ENCODE results near the gene AKAP6. TPM values are rescaled to one million over a fixed set of nuclear protein-coding genes. Genes with fewer than 3 reads are reported as not detected.

AKAP6 gene
- total and polyA plus RNA-seq, 9 donors = 25.4 to 87.1 (median 59.6) TPM

DNA sequence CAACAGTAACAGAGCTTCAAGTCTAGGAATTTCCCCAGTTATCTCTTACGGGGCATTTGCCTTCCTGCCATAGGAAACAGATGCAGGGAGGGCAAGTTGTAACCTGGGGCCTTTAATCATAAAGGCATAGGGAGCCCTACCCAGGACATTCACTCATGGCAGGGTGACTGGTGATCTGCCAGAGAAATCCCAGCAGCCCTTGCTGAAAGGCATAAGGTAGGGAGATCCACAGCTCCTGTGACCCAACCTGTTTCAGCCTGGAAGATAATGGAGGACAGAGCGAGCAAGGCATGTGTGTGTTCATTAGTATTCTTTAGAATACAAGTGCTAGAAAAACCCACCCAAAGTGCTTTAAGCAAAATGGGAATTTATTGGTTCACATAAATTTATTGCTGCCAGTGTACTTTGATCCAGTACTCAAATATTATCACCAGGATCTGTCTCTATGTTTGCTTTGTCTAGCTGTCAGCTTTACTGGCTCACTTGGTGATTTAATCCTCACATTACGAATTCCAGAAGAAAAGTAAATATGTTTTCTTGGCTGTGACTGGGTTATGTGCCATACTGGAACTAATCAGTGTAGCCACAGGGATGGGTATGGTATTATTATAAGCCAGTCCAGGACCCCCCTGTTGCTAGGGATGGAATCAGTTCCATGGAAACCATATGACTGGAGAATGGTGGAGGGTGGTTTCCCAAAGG lies 21.1 kb upstream of the AKAP6 start:
- H3K9me3 ChIP-seq (replicated peaks; ENCODE audit: control insufficient read depth, low read depth, low read length) = no peaks in the 10 kb centered on the region
- DNase-seq = no peak
- peaks cover 3% of the 10 kb centered on the region for H3K4me1 ChIP-seq (ENCODE audit: control insufficient read depth, insufficient read depth, low read length)
- no peaks in the 10 kb centered on the region for H3K36me3 ChIP-seq (ENCODE audit: control insufficient read depth, insufficient read depth, low read length)
- no peak overlapping the region for H3K4me3 ChIP-seq (ENCODE audit: low read length)
- H3K27ac ChIP-seq (ENCODE audit: low read length) = no peak overlapping the region
- WGBS (ENCODE audit: insufficient coverage) = no CpG with 5 or more reads among the region's 3 CpGs
- no peaks in the 10 kb centered on the region for H3K27me3 ChIP-seq (ENCODE audit: control insufficient read depth, insufficient read depth, low read length)

DNA sequence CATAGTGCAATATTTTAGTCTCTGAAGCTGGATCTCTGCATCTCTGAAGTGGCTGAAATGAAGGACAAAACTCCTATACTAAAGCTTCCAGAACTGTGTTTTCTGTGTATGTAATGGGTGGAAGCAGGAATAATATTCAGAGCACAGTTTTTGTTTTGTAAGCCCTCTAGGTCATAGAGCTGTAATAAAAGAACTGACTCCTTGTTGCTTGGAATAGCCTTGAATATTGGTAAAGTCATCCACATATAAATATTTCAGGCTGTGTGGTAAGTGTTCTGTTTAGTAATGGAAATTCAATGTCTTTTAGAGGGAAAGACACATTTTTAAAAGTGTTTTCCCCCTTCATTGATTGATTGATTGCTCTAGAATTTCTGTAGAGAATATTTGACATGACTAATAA lies 18.2 kb upstream of the AKAP6 start:
- no peak for DNase-seq
- Histone ChIP-seq H3K27me3 (ENCODE audit: control insufficient read depth, insufficient read depth, low read length) (no peaks in the 10 kb centered on the region), H3K4me3 (ENCODE audit: low read length) (no peak overlapping the region), H3K27ac (ENCODE audit: low read length) (no peak overlapping the region), H3K36me3 (ENCODE audit: control insufficient read depth, insufficient read depth, low read length) (no peaks in the 10 kb centered on the region), H3K4me1 (ENCODE audit: control insufficient read depth, insufficient read depth, low read length) (peaks cover 3% of the 10 kb centered on the region), H3K9me3 (replicated peaks; ENCODE audit: control insufficient read depth, low read depth, low read length) (no peaks in the 10 kb centered on the region)

DNA sequence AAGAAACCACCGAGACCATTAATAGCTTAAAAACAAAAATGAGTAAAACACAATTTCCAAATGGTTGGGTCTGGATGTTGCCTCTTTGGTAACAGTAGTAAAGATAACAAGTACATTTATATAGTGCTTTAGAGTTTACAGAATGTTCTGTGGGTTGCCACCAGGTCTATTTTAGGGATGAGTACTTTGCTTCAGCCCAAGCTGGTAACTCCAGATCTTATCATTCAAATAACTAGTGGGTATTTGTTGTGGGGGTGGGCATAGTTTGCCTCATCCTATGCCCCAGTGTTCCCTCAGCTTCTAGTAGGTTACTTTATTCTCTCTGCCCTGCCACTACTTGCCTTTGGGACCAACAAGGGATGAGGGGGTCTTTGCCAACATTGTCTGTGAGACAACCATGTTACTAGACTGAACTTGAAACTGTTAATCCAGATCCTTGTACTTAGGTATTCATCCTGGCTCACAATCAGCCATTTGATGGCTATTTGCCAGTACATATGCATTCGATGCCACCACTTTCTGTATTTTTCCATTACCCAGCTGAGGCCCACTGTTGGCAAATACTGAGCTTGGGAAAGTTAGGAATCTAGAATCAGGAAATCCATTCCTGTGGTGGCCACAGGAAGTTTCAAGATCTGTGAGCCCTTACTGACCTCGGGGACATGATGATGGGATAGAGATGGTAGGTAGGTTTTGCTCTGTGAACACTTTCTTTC lies 17.6 kb upstream of the AKAP6 start:
- peak; percentile 7 for DNase-seq
- 100% methylated on average over 1 of the region's 3 CpGs for WGBS (ENCODE audit: insufficient coverage)
- Histone ChIP-seq H3K4me1 (ENCODE audit: control insufficient read depth, insufficient read depth, low read length) (peaks cover 3% of the 10 kb centered on the region), H3K27ac (ENCODE audit: low read length) (no peak overlapping the region), H3K4me3 (ENCODE audit: low read length) (no peak overlapping the region), H3K36me3 (ENCODE audit: control insufficient read depth, insufficient read depth, low read length) (no peaks in the 10 kb centered on the region), H3K27me3 (ENCODE audit: control insufficient read depth, insufficient read depth, low read length) (no peaks in the 10 kb centered on the region), H3K9me3 (replicated peaks; ENCODE audit: control insufficient read depth, low read depth, low read length) (no peaks in the 10 kb centered on the region)

DNA sequence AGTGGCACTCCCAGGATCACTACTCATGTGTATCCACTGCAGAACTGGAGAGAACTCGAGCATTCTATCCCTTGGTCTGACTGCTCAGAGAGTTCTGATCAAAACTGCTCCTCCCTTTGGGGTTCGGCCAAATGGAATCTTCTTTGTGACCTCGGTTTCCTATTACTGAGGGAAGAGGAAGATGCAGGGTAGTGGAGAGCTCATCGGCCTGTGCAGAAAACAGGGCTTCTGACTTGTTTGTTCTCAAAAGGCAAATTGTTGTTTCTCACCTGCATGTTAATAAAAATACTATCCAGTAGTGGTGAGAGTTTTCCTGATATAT lies 17.1 kb upstream of the AKAP6 start:
- peak; percentile 19 for DNase-seq
- H3K9me3 ChIP-seq (replicated peaks; ENCODE audit: control insufficient read depth, low read depth, low read length) = no peaks in the 10 kb centered on the region
- no peak overlapping the region for H3K4me3 ChIP-seq (ENCODE audit: low read length)
- WGBS (ENCODE audit: insufficient coverage) = 70% methylated on average over 2 of the region's 4 CpGs
- peaks cover 3% of the 10 kb centered on the region for H3K4me1 ChIP-seq (ENCODE audit: control insufficient read depth, insufficient read depth, low read length)
- no peak overlapping the region for H3K27ac ChIP-seq (ENCODE audit: low read length)
- no peaks in the 10 kb centered on the region for H3K36me3 ChIP-seq (ENCODE audit: control insufficient read depth, insufficient read depth, low read length)
- no peaks in the 10 kb centered on the region for H3K27me3 ChIP-seq (ENCODE audit: control insufficient read depth, insufficient read depth, low read length)

DNA sequence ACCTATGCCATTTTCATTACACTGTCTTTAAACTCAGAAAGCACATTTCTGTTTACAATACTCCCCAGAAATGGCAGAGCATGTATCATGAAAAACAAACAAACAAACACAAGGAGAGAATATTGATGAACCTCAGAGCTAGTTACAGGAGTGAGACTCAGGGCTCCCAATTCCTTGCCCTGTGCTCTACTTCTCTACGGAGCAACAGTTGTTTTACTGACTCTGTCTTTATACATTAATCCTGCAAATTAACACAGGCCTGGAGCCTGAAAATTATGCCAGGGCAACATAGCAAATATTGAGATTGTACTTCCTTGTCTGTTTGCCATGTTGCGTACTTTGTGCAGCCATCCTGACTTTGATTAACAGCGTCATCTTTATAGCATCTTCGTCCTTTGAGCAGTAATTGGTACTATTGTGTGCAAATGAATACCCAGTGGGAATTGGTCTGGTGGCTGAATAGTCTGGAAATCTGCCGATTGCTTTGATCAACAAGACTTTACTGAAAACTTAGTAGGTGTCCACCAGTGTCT lies 15.2 kb upstream of the AKAP6 start:
- DNase-seq = no peak
- H3K9me3 ChIP-seq (replicated peaks; ENCODE audit: control insufficient read depth, low read depth, low read length) = no peaks in the 10 kb centered on the region
- 89% methylated on average over 3 of the region's 5 CpGs for whole genome bisulfite sequencing (ENCODE audit: insufficient coverage)

DNA sequence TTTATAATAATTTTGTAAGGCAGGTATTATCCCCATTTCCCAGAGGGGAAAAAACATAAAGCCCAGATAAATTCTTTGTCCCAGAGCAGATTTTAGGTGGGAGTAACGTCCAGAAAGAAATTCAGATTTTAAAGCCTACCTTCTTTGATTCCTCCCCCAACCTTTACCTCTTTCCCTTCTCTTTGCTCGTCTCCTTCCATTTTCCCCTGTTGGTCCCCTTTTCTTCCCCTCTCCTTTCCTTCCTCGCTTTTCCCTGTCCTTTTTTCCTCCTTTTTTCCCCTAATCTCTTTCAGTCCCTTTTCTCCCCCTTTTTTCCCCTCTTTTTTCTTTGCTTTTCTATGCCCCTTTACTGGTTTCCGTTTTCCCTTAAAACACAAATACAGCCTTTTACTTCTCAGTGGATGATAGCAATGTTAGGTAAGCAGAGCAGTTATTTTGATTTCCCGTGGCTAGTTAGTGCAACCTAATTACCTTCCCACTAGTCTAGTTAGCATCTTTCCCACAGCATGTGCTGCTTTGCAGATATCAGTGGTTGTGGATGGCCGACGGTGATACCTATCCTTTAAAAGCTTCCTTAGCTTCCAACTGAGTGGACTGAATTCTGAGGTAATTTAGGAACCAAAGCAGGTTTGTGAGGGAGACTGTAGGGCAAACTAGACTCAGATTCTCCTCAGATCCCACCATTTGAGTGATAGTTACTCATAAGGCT lies 10.9 kb upstream of the AKAP6 start:
- H3K9me3 ChIP-seq (replicated peaks; ENCODE audit: control insufficient read depth, low read depth, low read length) = no peaks in the 10 kb centered on the region
- DNase-seq = no peak
- H3K4me3 ChIP-seq (ENCODE audit: low read length) = no peak overlapping the region
- no peaks in the 10 kb centered on the region for H3K36me3 ChIP-seq (ENCODE audit: control insufficient read depth, insufficient read depth, low read length)
- H3K4me1 ChIP-seq (ENCODE audit: control insufficient read depth, insufficient read depth, low read length) = no peaks in the 10 kb centered on the region
- no peak overlapping the region for H3K27ac ChIP-seq (ENCODE audit: low read length)
- WGBS (ENCODE audit: insufficient coverage) = 85% methylated on average over 2 of the region's 7 CpGs
- H3K27me3 ChIP-seq (ENCODE audit: control insufficient read depth, insufficient read depth, low read length) = no peaks in the 10 kb centered on the region

More for the DNA sequence above, 15.2 kb upstream of the AKAP6 start:
- Histone ChIP-seq H3K27me3 (ENCODE audit: control insufficient read depth, insufficient read depth, low read length) (no peaks in the 10 kb centered on the region), H3K4me1 (ENCODE audit: control insufficient read depth, insufficient read depth, low read length) (peaks cover 3% of the 10 kb centered on the region), H3K27ac (ENCODE audit: low read length) (no peak overlapping the region), H3K36me3 (ENCODE audit: control insufficient read depth, insufficient read depth, low read length) (no peaks in the 10 kb centered on the region), H3K4me3 (ENCODE audit: low read length) (no peak overlapping the region)

DNA sequence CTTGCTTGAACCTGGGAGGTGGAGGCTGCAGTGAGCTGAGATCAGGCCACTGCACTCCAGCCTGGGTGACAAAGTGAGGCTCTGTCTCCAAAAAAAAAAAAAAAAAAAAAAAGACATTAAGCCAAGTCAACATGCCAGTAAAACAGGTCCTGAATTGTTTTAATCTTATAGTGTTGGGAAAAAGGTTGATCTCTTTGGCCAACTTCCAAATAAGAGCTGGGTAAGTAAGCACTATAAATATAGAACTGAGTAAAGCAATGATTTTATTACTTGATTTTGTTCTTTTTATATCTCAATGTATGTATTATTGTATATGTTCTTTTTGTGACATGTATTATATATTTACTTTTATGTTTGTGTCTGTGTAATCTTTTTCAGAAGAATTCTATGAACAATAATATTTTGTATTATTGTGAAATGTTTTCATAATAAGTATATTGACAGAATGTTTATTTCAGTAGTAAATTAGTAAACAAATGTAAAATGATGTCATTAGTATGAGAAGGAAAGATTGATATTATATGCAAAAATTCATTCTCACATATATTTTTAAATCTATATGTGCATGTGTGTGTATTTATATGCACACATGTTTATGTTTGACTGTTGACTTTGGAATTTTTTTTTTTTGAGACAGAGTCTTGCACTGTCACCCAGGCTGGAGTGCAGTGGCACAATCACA lies 9.6 kb upstream of the AKAP6 start:
- Histone ChIP-seq H3K27me3 (ENCODE audit: control insufficient read depth, insufficient read depth, low read length) (no peaks in the 10 kb centered on the region), H3K36me3 (ENCODE audit: control insufficient read depth, insufficient read depth, low read length) (no peaks in the 10 kb centered on the region), H3K4me1 (ENCODE audit: control insufficient read depth, insufficient read depth, low read length) (no peaks in the 10 kb centered on the region), H3K27ac (ENCODE audit: low read length) (no peak overlapping the region), H3K4me3 (ENCODE audit: low read length) (no peak overlapping the region), H3K9me3 (replicated peaks; ENCODE audit: control insufficient read depth, low read depth, low read length) (no peaks in the 10 kb centered on the region)
- DNase-seq = no peak

DNA sequence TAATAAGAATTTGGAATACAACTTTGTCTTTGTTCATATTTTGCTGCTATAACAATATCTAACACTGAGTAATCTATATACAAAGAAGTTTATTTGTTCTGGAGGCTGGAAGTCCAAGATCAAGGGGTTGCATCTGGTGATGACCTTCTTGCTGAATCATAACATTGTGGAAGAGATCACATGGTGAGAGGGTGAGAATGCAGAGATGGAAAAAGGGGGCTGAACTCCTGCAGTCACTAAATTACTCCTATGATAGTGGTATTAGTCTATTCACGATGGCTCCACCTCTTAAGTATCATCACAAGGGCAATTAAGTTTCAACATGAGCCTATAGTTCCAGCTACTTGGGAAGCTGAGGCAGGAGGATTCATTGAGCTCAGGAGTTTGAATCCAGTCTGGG lies 4.5 kb upstream of the AKAP6 start:
- WGBS (ENCODE audit: insufficient coverage) = no CpG with 5 or more reads among the region's 1 CpG
- DNase-seq = no peak
- Histone ChIP-seq H3K9me3 (replicated peaks; ENCODE audit: control insufficient read depth, low read depth, low read length) (no peaks in the 10 kb centered on the region), H3K27ac (ENCODE audit: low read length) (no peak overlapping the region), H3K4me3 (ENCODE audit: low read length) (no peak overlapping the region), H3K36me3 (ENCODE audit: control insufficient read depth, insufficient read depth, low read length) (no peaks in the 10 kb centered on the region), H3K27me3 (ENCODE audit: control insufficient read depth, insufficient read depth, low read length) (no peaks in the 10 kb centered on the region), H3K4me1 (ENCODE audit: control insufficient read depth, insufficient read depth, low read length) (no peaks in the 10 kb centered on the region)

DNA sequence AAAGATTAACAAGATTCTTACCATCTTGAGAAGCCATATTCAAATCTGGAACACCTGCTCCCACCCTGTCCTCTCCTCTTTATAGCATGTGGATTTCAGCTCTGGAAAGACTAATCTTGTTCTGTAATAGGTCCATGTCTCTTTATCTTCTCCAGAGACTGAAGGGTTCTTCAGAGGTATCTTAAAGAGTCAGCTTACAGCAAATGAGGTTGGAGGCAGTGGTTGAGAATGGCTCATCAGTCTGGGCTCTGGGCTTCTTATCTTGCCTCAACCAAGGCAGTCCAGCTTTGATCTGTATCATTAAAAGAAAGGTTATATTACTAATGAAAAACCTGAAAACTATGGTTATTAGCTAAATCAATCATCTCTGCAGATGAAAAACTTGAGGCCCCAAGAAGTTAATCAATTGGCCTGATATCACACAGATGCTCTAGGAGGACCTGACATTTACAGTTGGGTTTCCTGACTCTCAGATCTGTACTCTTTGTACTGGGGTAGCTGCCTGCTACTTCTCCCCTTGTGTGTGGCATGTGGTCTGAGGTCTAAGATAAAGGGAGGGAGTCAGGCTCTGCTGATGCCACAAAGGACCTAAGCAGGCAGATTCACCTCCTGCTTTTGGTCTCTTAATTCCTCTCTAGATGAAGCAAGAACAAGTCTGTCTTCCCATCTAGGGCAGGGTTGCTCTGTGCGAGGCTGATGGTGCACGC lies 1.7 kb upstream of the AKAP6 start:
- H3K36me3 ChIP-seq (ENCODE audit: control insufficient read depth, insufficient read depth, low read length) = no peaks in the 10 kb centered on the region
- WGBS (ENCODE audit: insufficient coverage) = 87% methylated on average over 2 of the region's 2 CpGs
- no peak overlapping the region for H3K4me3 ChIP-seq (ENCODE audit: low read length)
- no peaks in the 10 kb centered on the region for H3K27me3 ChIP-seq (ENCODE audit: control insufficient read depth, insufficient read depth, low read length)
- no peaks in the 10 kb centered on the region for H3K9me3 ChIP-seq (replicated peaks; ENCODE audit: control insufficient read depth, low read depth, low read length)
- no peak overlapping the region for H3K27ac ChIP-seq (ENCODE audit: low read length)
- H3K4me1 ChIP-seq (ENCODE audit: control insufficient read depth, insufficient read depth, low read length) = no peaks in the 10 kb centered on the region
- no peak for DNase-seq

Measured in muscle of leg (tissue), 11 donors.